WERI-Rb-1 (cell line): ENCODE results near the gene CD300LG.
"Not testable (repeated sequence)": the region's sequence is repeated elsewhere in the genome, so short reads cannot be mapped to it uniquely, and the experiment has no call there.

Experiments
- DNase-seq: peaks from one replicate; pipeline ENCODE4 v3.0.0-alpha.2; 2020
- H3K27ac ChIP-seq: fragments of 250-450 bp; sonication (Bioruptor Pico); 2 replicates; pipeline ENCODE4 v1.5.1; 2020; ENCODE audit warnings: mild to moderate bottlenecking, moderate library complexity
- H3K27me3 ChIP-seq: fragments of 250-450 bp; sonication (Bioruptor Pico); 2 replicates; pipeline ENCODE4 v1.5.1; 2021; ENCODE audit warnings: mild to moderate bottlenecking, low read depth, moderate library complexity; ENCODE audit not compliant: insufficient read depth, severe bottlenecking
- H3K36me3 ChIP-seq: fragments of 250-450 bp; sonication (Bioruptor Pico); 2 replicates; pipeline ENCODE4 v1.5.1; 2020; ENCODE audit warnings: mild to moderate bottlenecking, moderate library complexity
- H3K4me3 ChIP-seq: 2 replicates; pipeline ENCODE4 v1.5.1; 2011; ENCODE audit warnings: low read depth, mild to moderate bottlenecking, control low read depth, low read length
- H3K9me3 ChIP-seq: fragments of 250-450 bp; sonication (Bioruptor Pico); 2 replicates; pipeline ENCODE4 v1.5.1; 2021; ENCODE audit warnings: mild to moderate bottlenecking, moderate library complexity; ENCODE audit not compliant: severe bottlenecking
- CTCF ChIP-seq: IDR thresholded peaks from 2 replicates; pipeline ENCODE4 v1.5.1; 2011; ENCODE audit warnings: low read depth, mild to moderate bottlenecking, control low read depth, inconsistent platforms, low read length

The CD300LG gene

GRCh38 chr17:43846963-43847371, at the start of gene CD300LG:
CD300LG (plus strand) TSS chr17:43847176; CDS start chr17:43847217, 41 bp downstream.
- DNase-seq, result no peak
- Histone ChIP-seq H3K4me3 (no peak within 1 kb of the TSS), H3K27ac (no peak within 1 kb of the TSS), H3K9me3 (no peaks in the 10 kb centered on the region), H3K27me3 (no peaks in the 10 kb centered on the region), H3K36me3 (no peaks in the 10 kb centered on the region)
- TF ChIP-seq CTCF, result no peak

- H3K9me3 ChIP-seq, result peaks cover 54% of the 10 kb centered on the region
- H3K27me3 ChIP-seq, DNase-seq: not testable (repeated sequence)
Observed at GRCh38 chr17:43798024-43798423, 49.0 kb upstream of the CD300LG start.

GRCh38 chr17:43799047-43799446, 47.9 kb upstream of the CD300LG start:
- peaks cover 47% of the 10 kb centered on the region for H3K9me3 ChIP-seq

More at GRCh38 chr17:43798024-43798423, 49.0 kb upstream of the CD300LG start:
- not testable (repeated sequence) for H3K36me3 ChIP-seq, H3K27ac ChIP-seq, H3K4me3 ChIP-seq

GRCh38 chr17:43800736-43801135, 46.2 kb upstream of the CD300LG start:
- Histone ChIP-seq H3K27me3 (no peaks in the 10 kb centered on the region), H3K27ac (no peak overlapping the region), H3K4me3 (no peak overlapping the region), H3K36me3 (peaks cover 19% of the 10 kb centered on the region), H3K9me3 (peaks cover 33% of the 10 kb centered on the region)
- no peak for TF ChIP-seq CTCF
- DNase-seq, result no peak

More at GRCh38 chr17:43799047-43799446, 47.9 kb upstream of the CD300LG start:
- Histone ChIP-seq H3K4me3 (no peak overlapping the region), H3K36me3 (peaks cover 8% of the 10 kb centered on the region), H3K27ac (no peak overlapping the region), H3K27me3 (no peaks in the 10 kb centered on the region)
- no peak for TF ChIP-seq CTCF
- no peak for DNase-seq

- no peak for DNase-seq
- Histone ChIP-seq H3K36me3 (peaks cover 30% of the 10 kb centered on the region), H3K27ac (no peak overlapping the region), H3K9me3 (peaks cover 23% of the 10 kb centered on the region), H3K4me3 (no peak overlapping the region), H3K27me3 (no peaks in the 10 kb centered on the region)
- no peak for TF ChIP-seq CTCF
Observed at GRCh38 chr17:43801844-43802243, 45.1 kb upstream of the CD300LG start.

- no peak for TF ChIP-seq CTCF
- H3K27ac ChIP-seq, result no peak overlapping the region
- no peak for DNase-seq
- no peaks in the 10 kb centered on the region for H3K27me3 ChIP-seq
- H3K4me3 ChIP-seq, result no peak overlapping the region
- H3K9me3 ChIP-seq, result peaks cover 4% of the 10 kb centered on the region
- H3K36me3 ChIP-seq, result peaks cover 45% of the 10 kb centered on the region
Observed at GRCh38 chr17:43803758-43804157, 43.2 kb upstream of the CD300LG start.
